A549 (cell line): Measurements from ENCODE around the gene SPRYD4. TPM values are rescaled to one million over a fixed set of nuclear protein-coding genes. Genes with fewer than 3 reads are reported as not detected.

Source experiments
- ATAC-seq, 2 experiments: fragments of 200-7000 bp in 1 of 2; fragments of >200 bp in 1 of 2; cut with Nextera tagmentation in 1 of 2; cut with Tn5 transposase in 1 of 2; 3 replicates each; pipeline versions ENCODE4 v1.8.0 to v1.9.1; 2018 to 2020; ENCODE audit warnings: mild to moderate bottlenecking in 1 of 2, moderate library complexity in 1 of 2
- CTCF ChIA-PET: fragments of 300-600 bp; sonication (Branson Sonifier 250); formaldehyde crosslinking; extraction: SDS; loops from one replicate; lab custom pipeline; 2021; ENCODE audit warnings: antibody characterized with exemption, inconsistent platforms; lab: Yijun Ruan, JAX
- POLR2A ChIA-PET: fragments of 350-600 bp; formaldehyde crosslinking; extraction: SDS; loops from one replicate; lab custom pipeline; 2021; ENCODE audit warnings: antibody characterized with exemption, inconsistent platforms; lab: Yijun Ruan, JAX
- DNase-seq, 2 experiments: peaks; one replicate each; pipeline versions ENCODE4 v3.0.0 to v3.0.0-alpha.2; 2011 to 2016; ENCODE audit warnings: low read depth in 1 of 2, low spot score in 1 of 2
- FAIRE-seq: peaks from 2 replicates; lab custom pipeline; 2011; peaks lifted over from hg19 to GRCh38; lab: Jason Lieb, UNC
- H3K27ac ChIP-seq, 2 experiments: fragments of >200 bp; sonication (Bioruptor Twin); formaldehyde crosslinking; 3 replicates each; pipeline ENCODE4 v1.5.1; 2016 to 2017
- H3K4me1 ChIP-seq: fragments of >200 bp; sonication (Bioruptor Twin); formaldehyde crosslinking; 3 replicates; pipeline ENCODE4 v1.6.1; 2016
- H3K4me2 ChIP-seq: fragments of >200 bp; sonication (Bioruptor Twin); formaldehyde crosslinking; 3 replicates; pipeline ENCODE4 v1.6.1; 2016
- H3K4me3 ChIP-seq: fragments of >200 bp; sonication (Bioruptor Twin); formaldehyde crosslinking; 3 replicates; pipeline ENCODE4 v1.5.1; 2016
- H3K9me3 ChIP-seq: fragments of >200 bp; sonication (Bioruptor Twin); formaldehyde crosslinking; 3 replicates; pipeline ENCODE4 v1.6.1; 2016
- BHLHE40 ChIP-seq: IDR thresholded peaks from 2 replicates; pipeline ENCODE4 v1.6.1; 2012; ENCODE audit warnings: low read depth, low read length, inconsistent platforms
- CBX8 ChIP-seq: fragments of 200-600 bp; sonication (generic); IDR thresholded peaks from 2 replicates; pipeline ENCODE4 v1.6.1; 2016
- EP300 ChIP-seq, 2 experiments: fragments of >200 bp; sonication (Bioruptor Twin); formaldehyde crosslinking; IDR thresholded peaks; 2 replicates in 1 of 2; 3 replicates in 1 of 2; pipeline ENCODE4 v1.6.1; 2016 to 2017
- ESRRA ChIP-seq: fragments of 150-350 bp; IDR thresholded peaks from 2 replicates; pipeline ENCODE4 v1.6.1; 2014; ENCODE audit warnings: mild to moderate bottlenecking, low read length, borderline replicate concordance
- FOSB ChIP-seq: fragments of 250-450 bp; sonication (Bioruptor Pico); IDR thresholded peaks from 2 replicates; pipeline ENCODE4 v1.5.0; 2020; ENCODE audit warnings: mild to moderate bottlenecking, moderate library complexity
- FOXS1 ChIP-seq: fragments of 250-450 bp; sonication (Bioruptor Pico); IDR thresholded peaks from 2 replicates; pipeline ENCODE4 v1.5.0; 2020; ENCODE audit warnings: mild to moderate bottlenecking, moderate library complexity
- HDAC2 ChIP-seq: fragments of 200-600 bp; sonication (generic); IDR thresholded peaks from 2 replicates; pipeline ENCODE4 v1.6.1; 2016
- HOXB13 ChIP-seq: fragments of 250-450 bp; sonication (Bioruptor Pico); IDR thresholded peaks from 2 replicates; pipeline ENCODE4 v1.5.0; 2020; ENCODE audit warnings: low read depth, mild to moderate bottlenecking, moderate library complexity
- HOXB5 ChIP-seq: fragments of 250-450 bp; sonication (Bioruptor Pico); IDR thresholded peaks from 2 replicates; pipeline ENCODE4 v1.5.0; 2020; ENCODE audit warnings: mild to moderate bottlenecking, moderate library complexity
- KDM1A ChIP-seq: fragments of 200-600 bp; sonication (generic); IDR thresholded peaks from 2 replicates; pipeline ENCODE4 v1.6.1; 2016; ENCODE audit warnings: low read depth, mild to moderate bottlenecking
- KDM5A ChIP-seq: fragments of 200-600 bp; sonication (generic); IDR thresholded peaks from 2 replicates; pipeline ENCODE4 v1.6.1; 2016; ENCODE audit warnings: antibody characterized with exemption, mild to moderate bottlenecking
- NR3C1 ChIP-seq: fragments of >200 bp; sonication (Bioruptor Twin); formaldehyde crosslinking; IDR thresholded peaks from 3 replicates; pipeline ENCODE4 v1.6.1; 2017
- TFCP2L1 ChIP-seq: fragments of 250-450 bp; sonication (Bioruptor Pico); IDR thresholded peaks from 2 replicates; pipeline ENCODE4 v1.5.0; 2021; ENCODE audit warnings: mild to moderate bottlenecking
- ZFP36 ChIP-seq: fragments of 450-650 bp; IDR thresholded peaks from 2 replicates; pipeline ENCODE4 v1.6.1; 2014; ENCODE audit warnings: borderline replicate concordance; ENCODE audit not compliant: partially characterized antibody
- ZNF302 ChIP-seq: fragments of 250-450 bp; sonication (Bioruptor Pico); IDR thresholded peaks from 2 replicates; pipeline ENCODE4 v1.9.0; 2021; ENCODE audit warnings: inconsistent platforms, mild to moderate bottlenecking, moderate library complexity
- WGBS: methylation state at CpG from one replicate; pipeline ENCODE4 v1.1.6; 2017; ENCODE audit errors: missing lambda C conversion rate; 5-methylcytosine and 5-hydroxymethylcytosine counted together
- polyA plus RNA-seq, 4 experiments: library from polyadenylated mRNA; depleted of rRNA in 3 of 4; stranded (reverse); fragments of >200 nt; fragmentation: RNase III in 1 of 4; extraction: RNeasy Plus Mini Kit Qiagen cat#74134 plus additional on column Dnase treatment in 1 of 4; gene quantifications; 2 replicates in 3 of 4; 3 replicates in 1 of 4; pipeline ENCODE4 v1.2.3, GENCODE V29; 2011 to 2017
- TF ChIP-seq, protein P1 (sequence below): fragments of 150-350 bp; IDR thresholded peaks from 2 replicates; pipeline ENCODE4 v1.6.1; 2014; ENCODE audit warnings: low read depth, mild to moderate bottlenecking, low read length
- TF ChIP-seq, protein P2 (sequence below): fragments of 450-650 bp; IDR thresholded peaks from 2 replicates; pipeline ENCODE4 v1.6.1; 2014; ENCODE audit warnings: antibody characterized with exemption
- TF ChIP-seq, protein P3 (sequence below): fragments of >200 bp; sonication (Bioruptor Twin); formaldehyde crosslinking; IDR thresholded peaks from 3 replicates; pipeline ENCODE4 v1.6.1; 2016
- TF ChIP-seq, protein P4 (sequence below): fragments of >200 bp; sonication (Bioruptor Twin); formaldehyde crosslinking; IDR thresholded peaks from 2 replicates; pipeline ENCODE4 v1.6.1; 2016
- TF ChIP-seq, protein P5 (sequence below): IDR thresholded peaks from 2 replicates; pipeline ENCODE4 v1.6.1; 2012
- TF ChIP-seq, protein P6 (sequence below): fragments of 250-450 bp; sonication (Bioruptor Pico); IDR thresholded peaks from 2 replicates; pipeline ENCODE4 v1.5.0; 2020; ENCODE audit warnings: low read depth, mild to moderate bottlenecking, moderate library complexity

Gene SPRYD4
- polyA plus RNA-seq, 2 of the 4 experiments (the other 2 are of a cell fraction): 2.2 to 3.5 TPM

DNA sequence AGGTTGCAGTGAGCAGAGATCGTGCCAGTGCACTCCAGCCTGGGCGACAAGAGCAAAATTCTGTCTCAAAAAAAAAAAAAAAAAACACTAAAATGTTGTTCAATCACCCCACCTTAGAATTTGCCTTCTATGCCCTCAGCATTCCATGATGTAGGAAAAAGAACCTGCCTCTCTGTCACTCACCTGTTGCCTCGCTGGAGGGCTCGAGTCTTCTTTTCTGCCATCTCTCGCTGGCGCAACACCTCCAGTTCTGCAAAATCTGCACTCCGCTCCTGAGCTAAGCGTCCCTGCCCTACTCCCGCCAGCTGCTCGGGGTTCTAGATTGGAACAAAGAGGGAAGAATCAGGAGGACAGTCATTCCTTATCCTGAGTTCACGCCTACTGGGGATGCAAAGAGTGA lies 37.1 kb upstream of the SPRYD4 start:
- H3K9me3 ChIP-seq: no peaks in the 10 kb centered on the region
- no peak overlapping the region for H3K27ac ChIP-seq
- TF ChIP-seq EP300 (IDR thresholded peaks at IDR 0.05) (no peak), ZFP36 (no peak), ZNF302 (CRISPR knock-in tag) (no peak), KDM1A (no peak), HOXB5 (no peak), TFCP2L1 (CRISPR knock-in tag) (no peak), ESRRA (no peak)
- TF ChIP-seq, protein P1, sequence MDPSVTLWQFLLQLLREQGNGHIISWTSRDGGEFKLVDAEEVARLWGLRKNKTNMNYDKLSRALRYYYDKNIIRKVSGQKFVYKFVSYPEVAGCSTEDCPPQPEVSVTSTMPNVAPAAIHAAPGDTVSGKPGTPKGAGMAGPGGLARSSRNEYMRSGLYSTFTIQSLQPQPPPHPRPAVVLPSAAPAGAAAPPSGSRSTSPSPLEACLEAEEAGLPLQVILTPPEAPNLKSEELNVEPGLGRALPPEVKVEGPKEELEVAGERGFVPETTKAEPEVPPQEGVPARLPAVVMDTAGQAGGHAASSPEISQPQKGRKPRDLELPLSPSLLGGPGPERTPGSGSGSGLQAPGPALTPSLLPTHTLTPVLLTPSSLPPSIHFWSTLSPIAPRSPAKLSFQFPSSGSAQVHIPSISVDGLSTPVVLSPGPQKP: no peak
- TF ChIP-seq, protein P2, sequence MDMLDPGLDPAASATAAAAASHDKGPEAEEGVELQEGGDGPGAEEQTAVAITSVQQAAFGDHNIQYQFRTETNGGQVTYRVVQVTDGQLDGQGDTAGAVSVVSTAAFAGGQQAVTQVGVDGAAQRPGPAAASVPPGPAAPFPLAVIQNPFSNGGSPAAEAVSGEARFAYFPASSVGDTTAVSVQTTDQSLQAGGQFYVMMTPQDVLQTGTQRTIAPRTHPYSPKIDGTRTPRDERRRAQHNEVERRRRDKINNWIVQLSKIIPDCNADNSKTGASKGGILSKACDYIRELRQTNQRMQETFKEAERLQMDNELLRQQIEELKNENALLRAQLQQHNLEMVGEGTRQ: no peak
- DNase-seq (no peak), ATAC-seq (no peak), FAIRE-seq (no peak)
- H3K4me1 ChIP-seq: no peaks in the 10 kb centered on the region
- ChIA-PET POLR2A (no interaction called here), CTCF (no interaction called here)
- no peak overlapping the region for H3K4me2 ChIP-seq
- WGBS: 95% methylated on average over 11 of the region's 11 CpGs
- H3K4me3 ChIP-seq: no peak overlapping the region

DNA sequence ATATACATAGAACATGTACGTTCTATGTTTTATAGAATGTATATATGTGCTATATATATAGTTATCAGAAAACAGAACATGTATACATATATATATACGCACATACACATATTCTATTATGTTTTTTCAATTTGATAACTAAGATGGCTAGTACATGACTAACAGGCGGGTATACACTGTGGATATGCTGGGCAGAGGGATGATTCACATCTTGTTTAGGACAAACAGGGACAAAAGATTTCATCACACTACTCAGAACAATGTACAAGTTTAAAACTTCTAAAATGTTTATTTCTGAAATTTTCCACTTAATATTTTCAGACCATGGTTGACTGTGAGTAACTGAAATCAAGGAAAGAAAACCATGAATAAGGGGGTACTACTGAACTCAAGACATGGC lies 36.5 kb upstream of the SPRYD4 start:
- 89% methylated on average over 3 of the region's 3 CpGs for WGBS
- TF ChIP-seq, protein P3, sequence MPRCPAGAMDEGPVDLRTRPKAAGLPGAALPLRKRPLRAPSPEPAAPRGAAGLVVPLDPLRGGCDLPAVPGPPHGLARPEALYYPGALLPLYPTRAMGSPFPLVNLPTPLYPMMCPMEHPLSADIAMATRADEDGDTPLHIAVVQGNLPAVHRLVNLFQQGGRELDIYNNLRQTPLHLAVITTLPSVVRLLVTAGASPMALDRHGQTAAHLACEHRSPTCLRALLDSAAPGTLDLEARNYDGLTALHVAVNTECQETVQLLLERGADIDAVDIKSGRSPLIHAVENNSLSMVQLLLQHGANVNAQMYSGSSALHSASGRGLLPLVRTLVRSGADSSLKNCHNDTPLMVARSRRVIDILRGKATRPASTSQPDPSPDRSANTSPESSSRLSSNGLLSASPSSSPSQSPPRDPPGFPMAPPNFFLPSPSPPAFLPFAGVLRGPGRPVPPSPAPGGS: no peak
- no peak for TF ChIP-seq BHLHE40
- TF ChIP-seq KDM5A: no peak
- TF ChIP-seq, protein P4, sequence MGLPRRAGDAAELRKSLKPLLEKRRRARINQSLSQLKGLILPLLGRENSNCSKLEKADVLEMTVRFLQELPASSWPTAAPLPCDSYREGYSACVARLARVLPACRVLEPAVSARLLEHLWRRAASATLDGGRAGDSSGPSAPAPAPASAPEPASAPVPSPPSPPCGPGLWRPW: no peak
- no peak for TF ChIP-seq FOXS1 (CRISPR knock-in tag)
- no peak for TF ChIP-seq FOSB (CRISPR knock-in tag)
- TF ChIP-seq, protein P5, sequence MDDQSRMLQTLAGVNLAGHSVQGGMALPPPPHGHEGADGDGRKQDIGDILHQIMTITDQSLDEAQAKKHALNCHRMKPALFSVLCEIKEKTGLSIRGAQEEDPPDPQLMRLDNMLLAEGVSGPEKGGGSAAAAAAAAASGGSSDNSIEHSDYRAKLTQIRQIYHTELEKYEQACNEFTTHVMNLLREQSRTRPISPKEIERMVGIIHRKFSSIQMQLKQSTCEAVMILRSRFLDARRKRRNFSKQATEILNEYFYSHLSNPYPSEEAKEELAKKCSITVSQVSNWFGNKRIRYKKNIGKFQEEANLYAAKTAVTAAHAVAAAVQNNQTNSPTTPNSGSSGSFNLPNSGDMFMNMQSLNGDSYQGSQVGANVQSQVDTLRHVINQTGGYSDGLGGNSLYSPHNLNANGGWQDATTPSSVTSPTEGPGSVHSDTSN: no peak
- TF ChIP-seq NR3C1: no peak
- TF ChIP-seq ESRRA: no peak
- TF ChIP-seq CBX8: no peak
- TF ChIP-seq, protein P6, sequence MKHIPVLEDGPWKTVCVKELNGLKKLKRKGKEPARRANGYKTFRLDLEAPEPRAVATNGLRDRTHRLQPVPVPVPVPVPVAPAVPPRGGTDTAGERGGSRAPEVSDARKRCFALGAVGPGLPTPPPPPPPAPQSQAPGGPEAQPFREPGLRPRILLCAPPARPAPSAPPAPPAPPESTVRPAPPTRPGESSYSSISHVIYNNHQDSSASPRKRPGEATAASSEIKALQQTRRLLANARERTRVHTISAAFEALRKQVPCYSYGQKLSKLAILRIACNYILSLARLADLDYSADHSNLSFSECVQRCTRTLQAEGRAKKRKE (CRISPR knock-in tag): no peak
- no peak for TF ChIP-seq HDAC2
- TF ChIP-seq HOXB13 (CRISPR knock-in tag): no peak
- TF ChIP-seq, protein P2: no peak
- TF ChIP-seq EP300 (IDR thresholded peaks at IDR 0.05): no peak
- Histone ChIP-seq H3K27ac (no peak overlapping the region), H3K4me1 (no peaks in the 10 kb centered on the region), H3K4me3 (no peak overlapping the region), H3K4me2 (no peak overlapping the region), H3K9me3 (no peaks in the 10 kb centered on the region)
- FAIRE-seq: no peak
- ChIA-PET CTCF (no interaction called here), POLR2A (no interaction called here)
- DNase-seq: no peak
- ATAC-seq: no peak
